PFSK-1 (cell line): ENCODE data around the gene SETD1A.
A peak's percentile ranks its signal among the peaks of the same experiment; 100 is the strongest.

Source experiments
- FOXP2 ChIP-seq: optimal IDR thresholded peaks from 2 replicates; pipeline ENCODE3; 2011; ENCODE audit warnings: borderline replicate concordance, control low read depth, inconsistent platforms; ENCODE audit not compliant: insufficient read depth; ENCODE audit errors: extremely low read length, extremely low read depth
- POLR2AphosphoS5 ChIP-seq: IDR thresholded peaks from 2 replicates; pipeline ENCODE4 v1.6.1; 2012; ENCODE audit warnings: low read depth, mild to moderate bottlenecking, control low read depth, low read length, moderate library complexity
- SIN3A ChIP-seq: IDR thresholded peaks from 2 replicates; pipeline ENCODE4 v1.6.1; 2012; ENCODE audit warnings: mild to moderate bottlenecking, low read length, moderate library complexity, borderline replicate concordance; ENCODE audit not compliant: insufficient read depth
- TAF1 ChIP-seq: IDR thresholded peaks from 2 replicates; pipeline ENCODE4 v1.6.1; 2012; ENCODE audit warnings: low read length, control low read depth, borderline replicate concordance; ENCODE audit not compliant: insufficient read depth
- TF ChIP-seq, protein P1 (sequence below), 2 experiments: IDR thresholded peaks; 2 replicates each; pipeline versions ENCODE4 v1.6.1 to v1.8.0; 2011 to 2012; ENCODE audit warnings: low read depth in 2 of 2, low read length in 2 of 2, control low read depth in 1 of 2, inconsistent platforms in 1 of 2, mild to moderate bottlenecking in 1 of 2, moderate library complexity in 1 of 2; ENCODE audit not compliant: insufficient read depth in 1 of 2

The SETD1A gene

GRCh38 chr16:30982548-30983288 is 25.2 kb downstream of the SETD1A start:
- TF ChIP-seq FOXP2 (no peak), POLR2AphosphoS5 (no peak), TAF1 (no peak)
- TF ChIP-seq, protein P1, sequence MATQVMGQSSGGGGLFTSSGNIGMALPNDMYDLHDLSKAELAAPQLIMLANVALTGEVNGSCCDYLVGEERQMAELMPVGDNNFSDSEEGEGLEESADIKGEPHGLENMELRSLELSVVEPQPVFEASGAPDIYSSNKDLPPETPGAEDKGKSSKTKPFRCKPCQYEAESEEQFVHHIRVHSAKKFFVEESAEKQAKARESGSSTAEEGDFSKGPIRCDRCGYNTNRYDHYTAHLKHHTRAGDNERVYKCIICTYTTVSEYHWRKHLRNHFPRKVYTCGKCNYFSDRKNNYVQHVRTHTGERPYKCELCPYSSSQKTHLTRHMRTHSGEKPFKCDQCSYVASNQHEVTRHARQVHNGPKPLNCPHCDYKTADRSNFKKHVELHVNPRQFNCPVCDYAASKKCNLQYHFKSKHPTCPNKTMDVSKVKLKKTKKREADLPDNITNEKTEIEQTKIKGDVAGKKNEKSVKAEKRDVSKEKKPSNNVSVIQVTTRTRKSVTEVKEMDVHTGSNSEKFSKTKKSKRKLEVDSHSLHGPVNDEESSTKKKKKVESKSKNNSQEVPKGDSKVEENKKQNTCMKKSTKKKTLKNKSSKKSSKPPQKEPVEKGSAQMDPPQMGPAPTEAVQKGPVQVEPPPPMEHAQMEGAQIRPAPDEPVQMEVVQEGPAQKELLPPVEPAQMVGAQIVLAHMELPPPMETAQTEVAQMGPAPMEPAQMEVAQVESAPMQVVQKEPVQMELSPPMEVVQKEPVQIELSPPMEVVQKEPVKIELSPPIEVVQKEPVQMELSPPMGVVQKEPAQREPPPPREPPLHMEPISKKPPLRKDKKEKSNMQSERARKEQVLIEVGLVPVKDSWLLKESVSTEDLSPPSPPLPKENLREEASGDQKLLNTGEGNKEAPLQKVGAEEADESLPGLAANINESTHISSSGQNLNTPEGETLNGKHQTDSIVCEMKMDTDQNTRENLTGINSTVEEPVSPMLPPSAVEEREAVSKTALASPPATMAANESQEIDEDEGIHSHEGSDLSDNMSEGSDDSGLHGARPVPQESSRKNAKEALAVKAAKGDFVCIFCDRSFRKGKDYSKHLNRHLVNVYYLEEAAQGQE (IDR thresholded peaks at IDR 0.05; ENCODE audit: insufficient read depth in 1 of 2, low read depth in 2 of 2, low read length in 2 of 2) = no peak

DNA sequence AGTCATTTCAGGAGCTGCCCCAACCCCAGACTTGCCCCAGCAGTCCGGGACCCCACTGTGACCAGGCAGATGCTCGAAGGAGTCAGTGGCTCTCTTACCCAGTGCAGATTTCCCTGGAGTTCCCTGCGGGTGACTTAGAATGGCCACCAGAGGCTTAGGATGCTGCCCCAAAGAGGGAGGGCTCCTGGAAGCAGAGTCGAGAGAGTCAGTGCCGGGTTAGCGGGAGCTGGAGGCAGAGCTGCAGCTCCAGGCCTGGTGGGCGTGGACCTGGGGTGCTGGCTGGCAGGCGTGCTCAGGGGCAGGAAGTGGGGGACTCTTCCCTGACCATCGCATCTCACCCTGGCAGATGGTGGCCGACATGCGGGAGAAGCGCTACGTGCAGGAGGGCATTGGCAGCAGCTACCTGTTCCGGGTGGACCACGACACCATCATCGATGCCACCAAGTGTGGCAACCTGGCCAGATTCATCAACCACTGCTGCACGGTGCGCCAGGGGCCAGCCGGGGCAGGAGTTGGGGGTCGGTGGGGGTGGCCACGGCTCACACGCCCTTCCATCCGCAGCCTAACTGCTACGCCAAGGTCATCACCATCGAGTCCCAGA is 25.8 kb downstream of the SETD1A start:
- TF ChIP-seq TAF1 = no peak
- TF ChIP-seq, protein P1 (IDR thresholded peaks at IDR 0.05; ENCODE audit: insufficient read depth in 1 of 2, low read depth in 2 of 2, low read length in 2 of 2) = no peak
- no peak for TF ChIP-seq SIN3A
- TF ChIP-seq POLR2AphosphoS5 = no peak
- no peak for TF ChIP-seq FOXP2

GRCh38 chr16:30983898-30984610 is 26.5 kb downstream of the SETD1A start:
- no peak for TF ChIP-seq FOXP2
- no peak for TF ChIP-seq SIN3A
- no peak for TF ChIP-seq POLR2AphosphoS5
- TF ChIP-seq, protein P1 (IDR thresholded peaks at IDR 0.05; ENCODE audit: insufficient read depth in 1 of 2, low read depth in 2 of 2, low read length in 2 of 2) = no peak
- no peak for TF ChIP-seq TAF1

DNA sequence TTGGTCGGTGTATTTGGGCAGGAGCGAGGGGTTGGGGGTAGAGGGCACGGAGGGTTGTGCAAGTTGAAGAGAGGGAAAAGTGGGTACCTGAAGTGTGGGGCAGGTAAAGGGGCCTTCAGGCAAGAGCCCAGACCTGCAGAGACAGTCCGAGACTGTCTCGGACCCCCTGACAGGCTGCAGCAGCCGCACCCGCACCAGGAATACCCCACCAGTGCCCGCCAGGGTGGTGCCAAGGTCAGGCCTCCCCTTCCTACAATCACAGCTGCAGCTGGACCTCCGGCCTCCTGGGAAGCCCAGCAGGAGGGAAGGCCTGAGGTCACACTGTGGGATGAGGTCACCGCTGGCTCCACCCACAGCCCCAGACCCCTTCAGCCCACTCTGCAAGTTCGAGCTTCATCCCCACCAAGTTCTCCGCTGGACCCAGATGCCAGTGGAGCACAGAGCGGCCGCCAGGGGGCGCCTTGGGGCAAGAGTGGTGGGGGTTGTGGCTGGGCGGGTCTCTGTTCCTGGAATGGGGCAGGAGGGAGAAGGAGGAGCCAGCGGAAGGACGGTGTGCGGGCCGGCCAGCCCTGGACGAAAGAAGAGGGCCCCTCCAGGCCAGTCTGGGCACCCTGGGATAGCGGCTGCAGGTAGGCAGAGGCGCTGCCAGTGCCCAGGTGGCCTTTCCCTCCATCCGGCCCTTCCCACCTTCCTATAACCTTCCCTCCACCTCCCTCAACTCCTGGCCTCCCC is 27.3 kb downstream of the SETD1A start, which contains the start of gene HSD3B7:
TSS of gene HSD3B7 (plus strand) at position 539 of the 732 bp plus-strand sequence. CDS start 452 bp downstream, outside the sequence.
- TF ChIP-seq TAF1 (no peak), POLR2AphosphoS5 (peak; percentile 73)

- TF ChIP-seq POLR2AphosphoS5 (no peak), SIN3A (no peak), TAF1 (no peak), FOXP2 (no peak)
- TF ChIP-seq, protein P1 (IDR thresholded peaks at IDR 0.05; ENCODE audit: insufficient read depth in 1 of 2, low read depth in 2 of 2, low read length in 2 of 2) = no peak
Measured at GRCh38 chr16:30985401-30986128, 28.0 kb downstream of the SETD1A start.
